Measurements from ENCODE around the gene SPRY4.

- TF ChIP-seq CTCF (IDR thresholded peaks at IDR 0.05) (no peak), POLR2A (IDR thresholded peaks at IDR 0.05) (no peak), POLR2AphosphoS5 (IDR thresholded peaks at IDR 0.05) (no peak)
Observed at GRCh38 chr5:142283304-142283703, 41.5 kb downstream of the SPRY4 start.
